Bronchial epithelial cell (primary cell): Measurements from ENCODE around the gene EYA3. TPM values are rescaled to one million over a fixed set of nuclear protein-coding genes. Genes with fewer than 3 reads are reported as not detected.
A peak's percentile ranks its signal among the peaks of the same experiment; 100 is the strongest.
"Not testable (repeated sequence)": the region's sequence is repeated elsewhere in the genome, so short reads cannot be mapped to it uniquely, and the experiment has no call there.

Experiments
- DNase-seq: peaks from one replicate; pipeline ENCODE4 v3.0.0-alpha.2; 2010; ENCODE audit warnings: low read depth
- FAIRE-seq: peaks from 2 replicates; lab custom pipeline; 2011; peaks lifted over from hg19 to GRCh38; lab: Jason Lieb, UNC
- H3K27me3 ChIP-seq: 2 replicates; pipeline ENCODE4 v1.5.1; 2011; ENCODE audit warnings: low read length; ENCODE audit not compliant: control insufficient read depth, insufficient read depth
- H3K36me3 ChIP-seq: 2 replicates; pipeline ENCODE4 v1.5.1; 2011; ENCODE audit warnings: low read length; ENCODE audit not compliant: control insufficient read depth, insufficient read depth
- H3K4me3 ChIP-seq: 2 replicates; pipeline ENCODE4 v1.5.1; 2011; ENCODE audit warnings: mild to moderate bottlenecking, low read depth, low read length, control low read depth
- CTCF ChIP-seq: IDR thresholded peaks from 2 replicates; pipeline ENCODE4 v1.5.1; 2011; ENCODE audit warnings: mild to moderate bottlenecking, moderate library complexity, low read length, control low read depth, inconsistent platforms; ENCODE audit not compliant: insufficient read depth, severe bottlenecking
- total RNA-seq: library from RNA; depleted of rRNA; stranded (reverse); fragments of >200 nt; gene quantifications from 2 replicates; pipeline ENCODE4 v1.2.1, GENCODE V29; 2014

Gene EYA3
- total RNA-seq, 1 donor from 2014 or later: 7.1 TPM

GRCh38 chr1:28027238-28027637 is 61.2 kb downstream of the EYA3 start:
- FAIRE-seq (no peak), DNase-seq (no peak)
- TF ChIP-seq CTCF: no peak
- Histone ChIP-seq H3K36me3 (no peaks in the 10 kb centered on the region), H3K4me3 (no peak overlapping the region), H3K27me3 (no peaks in the 10 kb centered on the region)

GRCh38 chr1:28026329-28026728 is 62.1 kb downstream of the EYA3 start:
- TF ChIP-seq CTCF: no peak
- FAIRE-seq (no peak), DNase-seq (no peak)
- H3K27me3 ChIP-seq: no peaks in the 10 kb centered on the region
- H3K4me3 ChIP-seq: no peak overlapping the region
- H3K36me3 ChIP-seq: no peaks in the 10 kb centered on the region

GRCh38 chr1:28021064-28021463 is 67.3 kb downstream of the EYA3 start:
- no peak for TF ChIP-seq CTCF
- no peaks in the 10 kb centered on the region for H3K27me3 ChIP-seq
- DNase-seq (no peak), FAIRE-seq (no peak)
- no peak overlapping the region for H3K4me3 ChIP-seq
- H3K36me3 ChIP-seq: peaks cover 2% of the 10 kb centered on the region

GRCh38 chr1:28010969-28011368 is 77.4 kb downstream of the EYA3 start:
- H3K27me3 ChIP-seq: no peaks in the 10 kb centered on the region
- DNase-seq (peak; percentile 3), FAIRE-seq (peak; percentile 72)
- TF ChIP-seq CTCF: no peak
- H3K4me3 ChIP-seq: no peak overlapping the region
- peaks cover 8% of the 10 kb centered on the region for H3K36me3 ChIP-seq

- H3K4me3 ChIP-seq, H3K36me3 ChIP-seq, H3K27me3 ChIP-seq, FAIRE-seq, DNase-seq: not testable (repeated sequence)
These were observed 85.3 kb downstream of the EYA3 start for GRCh38 chr1:28003117-28003516.

GRCh38 chr1:28002600-28002999 is 85.8 kb downstream of the EYA3 start:
- no peak overlapping the region for H3K4me3 ChIP-seq
- TF ChIP-seq CTCF: no peak
- H3K36me3 ChIP-seq: peaks cover 9% of the 10 kb centered on the region
- no peak for FAIRE-seq
- DNase-seq: no peak
- no peaks in the 10 kb centered on the region for H3K27me3 ChIP-seq
